Neutrophil (primary cell): ENCODE data around the gene ZNF326.

ENCODE experiments used
- H3K27ac ChIP-seq: fragments of 200-600 bp; sonication (generic); 2 replicates; pipeline ENCODE4 v1.5.1; 2016; ENCODE audit warnings: mild to moderate bottlenecking, moderate library complexity
- H3K27me3 ChIP-seq: fragments of 200-600 bp; sonication (generic); 2 replicates; pipeline ENCODE4 v1.6.0; 2016; ENCODE audit warnings: mild to moderate bottlenecking
- H3K36me3 ChIP-seq: fragments of 200-600 bp; sonication (generic); 2 replicates; pipeline ENCODE4 v1.5.1; 2017
- H3K4me1 ChIP-seq, 2 experiments: fragments of 200-600 bp in 1 of 2; sonication (generic) in 1 of 2; 1 replicate in 1 of 2; 2 replicates in 1 of 2; pipeline versions ENCODE4 v1.5.1 to v1.6.1; 2013 to 2016; ENCODE audit warnings: low read depth in 1 of 2, low read length in 1 of 2, mild to moderate bottlenecking in 1 of 2, moderate library complexity in 1 of 2; ENCODE audit not compliant: control insufficient read depth in 1 of 2, insufficient read depth in 1 of 2
- H3K4me3 ChIP-seq, 2 experiments: fragments of 200-600 bp in 1 of 2; sonication (generic) in 1 of 2; 1 replicate in 1 of 2; 2 replicates in 1 of 2; pipeline ENCODE4 v1.5.1; 2013 to 2016; ENCODE audit warnings: low read depth in 1 of 2, low read length in 1 of 2, mild to moderate bottlenecking in 1 of 2, moderate library complexity in 1 of 2
- H3K9me3 ChIP-seq: fragments of 200-600 bp; sonication (generic); 2 replicates; pipeline ENCODE4 v1.5.1; 2016
- TF ChIP-seq, protein P1 (sequence below): fragments of 200-600 bp; sonication (generic); IDR thresholded peaks from 2 replicates; pipeline ENCODE4 v1.5.1; 2016; ENCODE audit warnings: antibody characterized with exemption

ZNF326 gene

GRCh38 chr1:90068611-90069280 is 73.8 kb downstream of the ZNF326 start:
- Histone ChIP-seq H3K36me3 (no peaks in the 10 kb centered on the region), H3K27ac (no peak overlapping the region), H3K4me3 (no peak overlapping the region), H3K4me1 (no peaks in the 10 kb centered on the region), H3K27me3 (peaks cover 23% of the 10 kb centered on the region), H3K9me3 (no peaks in the 10 kb centered on the region)
- TF ChIP-seq, protein P1, sequence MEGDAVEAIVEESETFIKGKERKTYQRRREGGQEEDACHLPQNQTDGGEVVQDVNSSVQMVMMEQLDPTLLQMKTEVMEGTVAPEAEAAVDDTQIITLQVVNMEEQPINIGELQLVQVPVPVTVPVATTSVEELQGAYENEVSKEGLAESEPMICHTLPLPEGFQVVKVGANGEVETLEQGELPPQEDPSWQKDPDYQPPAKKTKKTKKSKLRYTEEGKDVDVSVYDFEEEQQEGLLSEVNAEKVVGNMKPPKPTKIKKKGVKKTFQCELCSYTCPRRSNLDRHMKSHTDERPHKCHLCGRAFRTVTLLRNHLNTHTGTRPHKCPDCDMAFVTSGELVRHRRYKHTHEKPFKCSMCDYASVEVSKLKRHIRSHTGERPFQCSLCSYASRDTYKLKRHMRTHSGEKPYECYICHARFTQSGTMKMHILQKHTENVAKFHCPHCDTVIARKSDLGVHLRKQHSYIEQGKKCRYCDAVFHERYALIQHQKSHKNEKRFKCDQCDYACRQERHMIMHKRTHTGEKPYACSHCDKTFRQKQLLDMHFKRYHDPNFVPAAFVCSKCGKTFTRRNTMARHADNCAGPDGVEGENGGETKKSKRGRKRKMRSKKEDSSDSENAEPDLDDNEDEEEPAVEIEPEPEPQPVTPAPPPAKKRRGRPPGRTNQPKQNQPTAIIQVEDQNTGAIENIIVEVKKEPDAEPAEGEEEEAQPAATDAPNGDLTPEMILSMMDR, result no peak

GRCh38 chr1:90074137-90074536 is 79.2 kb downstream of the ZNF326 start:
- Histone ChIP-seq H3K9me3 (no peaks in the 10 kb centered on the region), H3K27me3 (peaks cover 23% of the 10 kb centered on the region), H3K4me1 (no peaks in the 10 kb centered on the region), H3K27ac (no peak overlapping the region), H3K4me3 (no peak overlapping the region), H3K36me3 (no peaks in the 10 kb centered on the region)
- TF ChIP-seq, protein P1, result no peak

GRCh38 chr1:90074566-90074965 is 79.7 kb downstream of the ZNF326 start:
- H3K4me3 ChIP-seq, result no peak overlapping the region
- no peak overlapping the region for H3K27ac ChIP-seq
- H3K27me3 ChIP-seq, result peaks cover 23% of the 10 kb centered on the region
- H3K36me3 ChIP-seq, result no peaks in the 10 kb centered on the region
- H3K9me3 ChIP-seq, result no peaks in the 10 kb centered on the region
- H3K4me1 ChIP-seq, result no peaks in the 10 kb centered on the region
- TF ChIP-seq, protein P1, result no peak

DNA sequence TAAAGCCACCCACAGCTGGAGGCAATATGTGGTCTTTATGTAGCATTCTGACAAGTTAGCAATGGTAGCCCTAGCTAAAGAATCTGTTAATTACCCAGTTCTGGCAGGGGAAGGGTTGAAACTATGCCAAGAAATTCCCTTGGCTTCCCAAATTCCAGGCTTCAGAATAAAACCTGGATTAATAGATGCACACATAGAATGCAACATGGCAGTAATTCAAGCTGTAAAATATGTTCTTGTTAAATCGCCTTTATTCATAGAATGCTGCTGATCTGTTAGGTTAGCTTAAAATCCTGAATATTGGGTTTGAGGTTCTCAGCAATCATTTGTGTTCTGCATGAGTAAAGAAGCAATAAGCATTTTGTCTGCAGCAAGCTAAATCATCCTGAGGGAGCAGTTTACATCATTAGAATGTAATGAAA is 80.1 kb downstream of the ZNF326 start:
- Histone ChIP-seq H3K4me3 (no peak overlapping the region), H3K36me3 (no peaks in the 10 kb centered on the region), H3K4me1 (no peaks in the 10 kb centered on the region), H3K27me3 (peaks cover 23% of the 10 kb centered on the region), H3K9me3 (no peaks in the 10 kb centered on the region), H3K27ac (no peak overlapping the region)
- TF ChIP-seq, protein P1, result no peak

DNA sequence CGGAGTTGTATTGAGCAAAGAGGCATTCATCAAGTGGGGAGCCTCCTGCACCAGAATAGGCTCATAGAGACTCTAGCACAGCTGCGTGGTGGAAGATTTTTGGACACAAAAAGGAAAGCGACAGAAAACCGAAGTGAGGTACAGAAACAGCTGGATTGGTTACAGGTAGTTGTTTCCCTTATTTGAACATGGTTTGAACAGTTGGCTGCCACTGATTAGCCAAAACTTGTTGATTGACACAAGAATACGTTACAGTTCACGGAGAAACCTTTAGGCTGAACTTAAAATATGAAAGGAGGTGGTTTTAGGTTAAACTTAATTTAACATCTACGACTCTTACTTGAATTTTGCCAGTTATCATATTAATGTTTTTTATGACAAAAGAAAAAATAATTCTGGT is 89.1 kb downstream of the ZNF326 start:
- Histone ChIP-seq H3K27me3 (peaks cover 22% of the 10 kb centered on the region), H3K4me3 (no peak overlapping the region), H3K4me1 (no peaks in the 10 kb centered on the region), H3K27ac (no peak overlapping the region), H3K36me3 (no peaks in the 10 kb centered on the region), H3K9me3 (no peaks in the 10 kb centered on the region)
- TF ChIP-seq, protein P1, result no peak
